Activated CD8-positive, alpha-beta memory T cell treated with anti-CD3 and anti-CD28 coated beads, Interleukin-2, amount 50 U/mL, for 1 hour (primary cell): ENCODE data around the gene TM4SF4.

Experiments
- DNase-seq: peaks from one replicate; pipeline ENCODE4 v3.0.0-alpha.2; 2020; ENCODE audit errors: extremely low read depth

Gene TM4SF4

GRCh38 chr3:149455366-149455765 lies 19.1 kb upstream of the TM4SF4 start:
- DNase-seq = no peak

DNA sequence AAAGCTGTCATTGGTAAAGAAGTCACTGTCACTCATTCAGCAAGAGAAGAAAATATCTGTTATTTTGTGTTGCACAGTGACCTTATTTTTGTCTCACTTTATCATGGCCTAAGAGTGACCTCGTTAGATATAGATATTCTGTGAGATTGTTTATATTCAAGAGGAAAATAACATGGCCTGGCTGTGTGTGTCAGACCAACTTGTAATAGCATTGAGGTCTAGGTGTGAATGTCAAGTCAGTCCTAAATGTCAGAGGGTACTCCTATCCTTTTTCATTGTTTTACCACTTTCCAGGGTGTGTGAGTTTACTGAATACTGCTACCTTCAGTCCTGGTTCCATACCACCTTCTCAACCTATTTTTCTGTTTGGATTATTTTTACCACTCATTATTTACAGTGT lies 18.5 kb upstream of the TM4SF4 start:
- DNase-seq = no peak

DNA sequence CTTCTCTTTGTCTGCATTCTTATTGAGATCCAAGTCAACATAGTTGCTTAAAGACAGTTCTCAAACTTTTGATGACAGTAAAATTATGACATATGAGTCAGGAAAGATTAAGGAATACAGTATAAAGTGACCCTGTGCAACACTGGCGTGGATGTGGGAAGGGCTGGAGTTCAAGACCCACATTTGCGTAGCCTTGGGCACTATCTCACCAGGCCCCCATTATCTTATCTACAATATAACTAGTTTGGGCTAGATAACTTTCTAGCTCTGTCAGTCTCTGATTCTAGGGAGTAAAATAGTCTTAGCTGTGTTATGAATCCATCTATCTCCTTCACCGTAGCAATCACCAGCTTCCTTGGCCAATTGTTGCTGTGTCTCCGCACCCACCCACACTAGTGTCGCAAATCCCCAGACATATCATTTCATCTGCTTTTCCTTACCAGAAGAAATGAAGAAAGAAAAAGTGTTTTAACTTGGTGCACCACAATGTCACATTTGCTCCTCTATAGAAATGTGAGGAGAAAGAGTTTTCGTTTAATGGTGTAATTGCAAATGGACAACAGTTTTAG lies 14.9 kb upstream of the TM4SF4 start:
- DNase-seq = no peak

GRCh38 chr3:149460117-149460516 lies 14.4 kb upstream of the TM4SF4 start:
- DNase-seq = no peak

GRCh38 chr3:149462051-149462450 lies 12.4 kb upstream of the TM4SF4 start:
- DNase-seq = no peak

- no peak for DNase-seq
Measured at GRCh38 chr3:149462581-149463011, 11.9 kb upstream of the TM4SF4 start.

GRCh38 chr3:149463921-149464320 lies 10.6 kb upstream of the TM4SF4 start:
- no peak for DNase-seq

DNA sequence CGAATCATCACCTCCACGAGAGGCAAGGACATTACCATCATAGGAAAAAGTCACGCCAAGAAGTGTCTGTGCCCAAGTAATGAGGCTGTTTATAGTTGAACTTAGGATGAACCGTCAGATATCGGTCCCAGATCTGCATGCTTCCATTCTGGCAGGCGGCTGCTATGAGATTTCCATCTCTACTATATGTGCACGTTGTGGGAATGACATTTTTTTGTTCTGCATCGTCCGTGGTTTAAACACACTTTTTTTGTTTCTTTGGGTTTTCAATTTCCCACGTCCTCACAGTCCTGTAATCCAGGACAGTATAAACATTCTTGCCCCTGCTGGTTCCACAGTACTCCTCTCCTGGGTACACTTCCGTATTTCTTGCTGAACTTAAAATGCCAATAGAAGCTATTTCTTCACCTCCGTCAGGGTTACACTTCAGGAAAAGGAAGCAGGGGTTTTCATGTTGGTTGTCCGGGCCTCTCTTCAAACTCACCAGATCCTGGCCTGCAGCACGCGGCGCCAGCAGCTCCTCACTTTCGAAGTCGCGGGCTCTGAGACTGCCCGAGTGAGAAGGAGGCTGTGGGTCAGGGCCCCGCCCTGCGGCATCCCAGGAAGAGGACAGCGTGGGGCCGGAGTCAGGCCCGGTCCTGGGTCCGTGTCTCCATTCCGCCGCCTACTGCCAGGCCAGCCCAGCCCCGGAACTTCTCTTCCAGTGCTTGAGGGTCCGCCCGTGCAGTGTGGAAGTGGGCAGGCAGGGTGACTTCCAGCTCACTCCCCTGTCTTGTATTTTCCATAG lies 9.8 kb upstream of the TM4SF4 start:
- no peak for DNase-seq

GRCh38 chr3:149465351-149465883 lies 9.1 kb upstream of the TM4SF4 start:
- no peak for DNase-seq

- no peak for DNase-seq
Measured at GRCh38 chr3:149466192-149466591, 8.3 kb upstream of the TM4SF4 start.

DNA sequence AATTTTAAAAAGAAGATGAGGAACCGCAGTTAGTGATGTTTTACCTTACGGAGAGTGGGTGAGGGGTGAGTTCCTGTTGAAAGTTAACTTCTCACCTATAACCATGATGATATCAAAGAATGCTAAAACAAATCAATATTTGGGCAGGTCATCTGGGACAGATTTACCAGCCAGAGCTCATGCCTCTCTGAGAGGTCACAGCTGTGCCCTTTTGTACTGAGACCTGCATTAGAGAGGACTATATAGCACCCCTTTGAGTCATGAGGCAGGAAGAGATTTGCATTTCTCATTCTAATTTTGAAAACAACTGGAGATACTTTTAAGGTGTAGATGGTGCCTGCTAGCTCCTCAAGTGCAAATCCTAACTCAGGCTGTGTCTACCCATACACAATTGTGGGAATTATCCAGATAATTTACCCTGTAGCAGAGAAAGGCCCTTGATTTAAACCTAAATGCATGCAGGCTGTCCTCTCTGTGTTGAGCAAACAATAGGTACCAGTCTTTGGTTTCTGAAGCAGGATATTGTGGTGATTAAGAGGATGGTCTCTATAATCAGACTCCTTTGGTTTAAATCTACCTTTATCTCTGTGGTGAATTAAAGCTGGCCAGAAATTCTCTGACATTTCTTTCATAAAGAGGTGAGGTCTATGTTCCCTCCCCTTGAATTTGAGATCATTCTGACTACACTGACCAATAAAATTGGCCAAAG lies 5.8 kb upstream of the TM4SF4 start:
- no peak for DNase-seq

- no peak for DNase-seq
Measured at GRCh38 chr3:149470381-149470780, 4.1 kb upstream of the TM4SF4 start.

DNA sequence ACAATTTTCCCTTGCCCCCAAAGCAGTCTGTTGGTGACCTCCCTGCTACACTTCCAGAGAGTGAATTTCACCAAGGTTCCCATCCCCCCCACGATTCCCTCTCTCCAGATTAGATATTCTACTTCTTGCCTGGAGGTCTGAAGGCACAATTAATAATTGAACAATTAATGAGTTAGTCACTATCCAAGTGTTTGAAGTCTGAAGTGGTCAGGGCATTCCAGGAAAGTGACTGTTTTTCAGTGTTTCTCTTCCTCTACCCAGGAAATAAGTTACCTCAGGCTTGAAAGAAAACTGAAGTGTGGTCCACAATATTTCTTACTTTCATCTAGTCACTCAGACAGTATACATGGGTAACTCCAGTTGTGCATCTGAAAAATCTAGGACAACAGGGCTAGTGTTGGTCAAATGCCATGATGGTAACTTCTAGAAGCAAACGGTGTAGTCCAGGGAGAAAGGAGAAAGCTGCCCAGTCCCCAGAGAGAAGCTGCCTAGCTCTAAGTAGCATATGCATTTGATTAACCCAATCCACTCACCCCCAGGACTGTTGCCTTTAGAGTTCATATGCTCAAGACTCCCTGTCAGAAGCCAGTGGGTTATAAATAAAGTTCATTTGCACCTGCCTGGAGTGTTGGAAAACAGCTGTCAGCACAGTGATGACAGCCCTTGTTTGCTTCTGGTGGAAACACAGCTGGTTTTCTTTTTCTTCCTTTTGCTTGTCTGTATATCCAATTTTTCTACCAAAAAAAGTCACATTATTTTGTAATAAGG lies 2.3 kb upstream of the TM4SF4 start:
- DNase-seq = no peak

- DNase-seq = no peak
Measured at GRCh38 chr3:149473357-149474249, 894 bp upstream of the TM4SF4 start.

GRCh38 chr3:149475451-149476060 lies 1.1 kb downstream of the TM4SF4 start:
- DNase-seq = no peak

GRCh38 chr3:149476225-149476624 lies 1.7 kb downstream of the TM4SF4 start:
- no peak for DNase-seq

DNA sequence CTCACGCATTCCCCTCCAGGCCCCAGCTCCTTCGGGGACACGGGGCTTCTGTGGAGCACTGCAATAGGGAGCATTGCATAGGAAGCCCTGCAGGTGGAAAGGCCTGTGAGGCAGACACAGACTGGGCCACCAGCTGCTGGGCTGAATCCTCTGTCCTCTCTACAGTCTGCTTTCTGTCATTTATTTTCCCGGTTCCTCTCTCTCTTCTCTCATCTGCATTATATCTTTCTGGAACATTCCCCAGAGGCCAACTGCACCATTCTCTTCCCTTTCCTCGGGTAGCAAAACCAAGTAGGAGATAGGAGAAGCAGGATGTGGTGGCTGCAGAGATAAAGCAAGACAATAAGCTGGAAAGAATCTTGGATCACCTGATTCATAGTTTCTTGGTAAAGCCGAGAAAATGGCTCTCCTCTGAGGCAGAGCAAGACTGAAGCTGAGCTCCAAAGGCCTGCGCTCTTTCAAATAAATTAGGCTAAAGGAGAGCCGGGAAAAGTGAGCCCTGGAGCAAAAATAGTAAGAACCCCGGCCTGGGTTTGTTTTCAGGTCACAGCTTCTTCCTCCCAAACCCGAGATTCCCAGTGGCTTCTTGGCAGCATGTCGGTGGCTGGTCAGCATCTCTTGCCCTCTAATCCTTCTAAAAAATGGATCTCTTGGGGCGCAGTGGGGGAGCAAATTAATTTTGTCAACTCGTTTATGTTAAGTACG lies 5.3 kb downstream of the TM4SF4 start:
- no peak for DNase-seq

GRCh38 chr3:149480326-149481017 lies 6.0 kb downstream of the TM4SF4 start:
- no peak for DNase-seq

DNA sequence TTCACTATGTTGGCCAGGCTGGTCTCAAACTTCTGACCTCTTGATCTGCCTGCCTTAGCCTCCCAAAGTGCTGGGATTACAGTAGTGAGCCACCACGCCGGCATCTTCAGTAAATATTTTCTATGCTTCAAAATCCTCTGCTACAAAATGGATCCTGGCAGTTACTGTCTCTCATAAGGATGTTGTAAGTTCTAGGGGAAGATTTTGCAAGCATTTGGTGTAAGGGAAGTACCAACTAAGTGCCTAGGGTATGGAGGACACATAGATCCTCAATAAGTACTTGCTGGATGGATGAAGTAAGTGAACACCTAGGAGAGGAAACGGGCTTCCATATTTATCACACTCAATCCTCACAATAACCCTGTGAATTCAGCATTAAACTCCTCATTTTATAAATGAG lies 6.6 kb downstream of the TM4SF4 start:
- DNase-seq = no peak
